ENCODE measurements around the gene KLRF2. TPM values are rescaled to one million over a fixed set of nuclear protein-coding genes. Genes with fewer than 3 reads are reported as not detected.

Gene KLRF2
- polyA plus RNA-seq, 1 of the 3 experiments (the other 2 are of a cell fraction): not detected

GRCh38 chr12:9831720-9832119, 49.6 kb upstream of the KLRF2 start:
- CTCF ChIA-PET: no interaction called here
- Histone ChIP-seq H3K4me2 (no peak overlapping the region), H3K4me3 (ENCODE audit: low read depth in 2 of 2, low read length in 1 of 2) (no peak overlapping the region), H3K9ac (no peak overlapping the region), H3K27me3 (ENCODE audit: insufficient read depth) (peaks cover 6% of the 10 kb centered on the region; the same call in 1 of the 2 replicates), H3K36me3 (replicated peaks in 1 of 2; ENCODE audit: control insufficient read depth in 1 of 2, insufficient read depth in 2 of 2, low read length in 1 of 2) (no peaks in the 10 kb centered on the region), H3K27ac (ENCODE audit: low read depth in 2 of 2, low read length in 1 of 2) (no peak overlapping the region), H3K4me1 (ENCODE audit: control insufficient read depth in 1 of 2, insufficient read depth in 2 of 2, low read depth in 1 of 2, low read length in 1 of 2) (no peaks in the 10 kb centered on the region), H3K9me3 (no peaks in the 10 kb centered on the region), H3K9me2 (no peaks in the 10 kb centered on the region), H3K79me2 (ENCODE audit: insufficient read depth) (no peaks in the 10 kb centered on the region), H3F3A (replicated peaks; ENCODE audit: insufficient read depth) (no peaks in the 10 kb centered on the region), H4K20me1 (ENCODE audit: insufficient read depth) (no peaks in the 10 kb centered on the region), H2AFZ (ENCODE audit: low read depth) (no peak overlapping the region)
- no peak for DNase-seq
- TF ChIP-seq USF1 (IDR thresholded peaks at IDR 0.05; ENCODE audit: borderline replicate concordance, low read depth): no peak
- POLR2A ChIA-PET: no interaction called here
- 10% methylated on average over 3 of the region's 3 CpGs for WGBS (ENCODE audit: low lambda C conversion rate)

DNA sequence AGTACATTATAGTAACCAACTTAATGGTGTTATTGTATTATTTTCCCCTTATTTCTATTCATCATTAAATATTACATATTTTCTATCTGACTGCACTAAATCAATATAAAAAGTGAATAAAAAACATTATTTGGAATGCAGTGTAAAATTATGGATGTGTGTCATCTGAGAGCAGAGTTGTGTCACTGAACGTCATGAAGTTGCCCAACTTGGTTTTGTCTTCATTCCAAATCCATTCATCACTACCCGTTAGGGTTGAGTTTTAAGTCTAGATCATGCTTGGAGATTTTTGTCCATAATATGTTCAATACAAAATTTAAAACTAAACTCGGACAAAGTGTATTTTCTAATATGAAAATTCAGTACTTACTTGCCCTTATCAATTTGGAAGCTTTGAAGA, 37.9 kb upstream of the KLRF2 start:
- WGBS (ENCODE audit: low lambda C conversion rate): 6% methylated on average over 3 of the region's 3 CpGs
- H3K27ac ChIP-seq (ENCODE audit: low read depth in 2 of 2, low read length in 1 of 2): no peak overlapping the region
- ChIA-PET CTCF (no interaction called here), POLR2A (no interaction called here)
- H3K9me2 ChIP-seq: no peaks in the 10 kb centered on the region
- no peak overlapping the region for H2AFZ ChIP-seq (ENCODE audit: low read depth)
- no peaks in the 10 kb centered on the region for H3K27me3 ChIP-seq (ENCODE audit: insufficient read depth)
- no peaks in the 10 kb centered on the region for H4K20me1 ChIP-seq (ENCODE audit: insufficient read depth)
- H3K79me2 ChIP-seq (ENCODE audit: insufficient read depth): no peaks in the 10 kb centered on the region
- no peak overlapping the region for H3K9ac ChIP-seq
- H3K4me3 ChIP-seq (ENCODE audit: low read depth in 2 of 2, low read length in 1 of 2): no peak overlapping the region
- no peak overlapping the region for H3K4me2 ChIP-seq
- no peaks in the 10 kb centered on the region for H3K4me1 ChIP-seq (ENCODE audit: control insufficient read depth in 1 of 2, insufficient read depth in 2 of 2, low read depth in 1 of 2, low read length in 1 of 2)
- no peak for DNase-seq
- TF ChIP-seq RCOR1 (IDR thresholded peaks at IDR 0.05; ENCODE audit: low read length): no peak
- no peak for TF ChIP-seq CHD2 (IDR thresholded peaks at IDR 0.05; ENCODE audit: low read length, partially characterized antibody)
- no peak for TF ChIP-seq RFX5 (IDR thresholded peaks at IDR 0.05; ENCODE audit: low read length)
- no peak for TF ChIP-seq ZBTB33 (IDR thresholded peaks at IDR 0.05; ENCODE audit: borderline replicate concordance, low read depth)
- no peak for TF ChIP-seq GATA2 (CRISPR knock-in tag; IDR thresholded peaks at IDR 0.05)
- no peaks in the 10 kb centered on the region for H3F3A ChIP-seq (replicated peaks; ENCODE audit: insufficient read depth)
- no peaks in the 10 kb centered on the region for H3K9me3 ChIP-seq
- no peaks in the 10 kb centered on the region for H3K36me3 ChIP-seq (replicated peaks in 1 of 2; ENCODE audit: control insufficient read depth in 1 of 2, insufficient read depth in 2 of 2, low read length in 1 of 2)

DNA sequence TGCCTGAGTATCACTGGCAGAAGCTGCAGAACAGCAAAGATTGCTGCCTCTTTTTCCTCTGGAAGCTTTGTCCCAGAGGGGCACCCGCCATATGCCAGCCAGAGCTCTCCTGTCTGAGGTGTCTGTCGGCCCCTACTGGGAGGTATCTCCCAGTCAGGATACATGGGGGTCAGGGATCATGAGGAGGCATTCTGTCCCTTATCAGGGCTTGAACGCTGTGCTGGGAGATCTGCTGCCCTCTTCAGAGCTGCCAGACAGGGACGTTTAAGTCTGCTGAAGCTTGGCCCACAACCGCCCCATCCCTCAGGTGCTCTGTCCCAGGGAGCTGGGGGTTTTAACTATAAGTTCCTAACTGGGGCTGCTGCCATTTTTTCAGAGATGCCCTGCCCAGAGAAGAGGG, 32.4 kb upstream of the KLRF2 start:
- H3K27ac ChIP-seq (ENCODE audit: low read depth in 2 of 2, low read length in 1 of 2): no peak overlapping the region
- no peaks in the 10 kb centered on the region for H3K79me2 ChIP-seq (ENCODE audit: insufficient read depth)
- ChIA-PET CTCF (no interaction called here), POLR2A (no interaction called here)
- no peak overlapping the region for H3K9ac ChIP-seq
- no peak overlapping the region for H3K4me2 ChIP-seq
- no peaks in the 10 kb centered on the region for H3F3A ChIP-seq (replicated peaks; ENCODE audit: insufficient read depth)
- TF ChIP-seq JUND (IDR thresholded peaks at IDR 0.05) (no peak), CHD2 (IDR thresholded peaks at IDR 0.05; ENCODE audit: low read length, partially characterized antibody) (no peak), SMC3 (IDR thresholded peaks at IDR 0.05; ENCODE audit: low read depth, low read length) (no peak), PBX3 (IDR thresholded peaks at IDR 0.05) (no peak), YY1 (IDR thresholded peaks at IDR 0.05; ENCODE audit: low read depth) (no peak), RCOR1 (IDR thresholded peaks at IDR 0.05; ENCODE audit: low read length) (no peak)
- H3K27me3 ChIP-seq (ENCODE audit: insufficient read depth): no peaks in the 10 kb centered on the region
- H3K9me2 ChIP-seq: no peaks in the 10 kb centered on the region
- no peaks in the 10 kb centered on the region for H3K9me3 ChIP-seq
- no peak overlapping the region for H2AFZ ChIP-seq (ENCODE audit: low read depth)
- WGBS (ENCODE audit: low lambda C conversion rate): 10% methylated on average over 5 of the region's 5 CpGs
- no peak overlapping the region for H3K4me3 ChIP-seq (ENCODE audit: low read depth in 2 of 2, low read length in 1 of 2)
- DNase-seq: no peak
- H3K36me3 ChIP-seq (replicated peaks in 1 of 2; ENCODE audit: control insufficient read depth in 1 of 2, insufficient read depth in 2 of 2, low read length in 1 of 2): no peaks in the 10 kb centered on the region
- no peaks in the 10 kb centered on the region for H3K4me1 ChIP-seq (ENCODE audit: control insufficient read depth in 1 of 2, insufficient read depth in 2 of 2, low read depth in 1 of 2, low read length in 1 of 2)
- no peaks in the 10 kb centered on the region for H4K20me1 ChIP-seq (ENCODE audit: insufficient read depth)

Data from SK-N-SH (cell line).